GOT3 (cell line): ENCODE measurements around the gene GNA14.
"Not testable (repeated sequence)": the region's sequence is repeated elsewhere in the genome, so short reads cannot be mapped to it uniquely, and the experiment has no call there.

ENCODE experiments used
- DNase-seq: peaks from one replicate; lab custom pipeline; 2025; ENCODE audit warnings: mixed read lengths; lab: John Stamatoyannopoulos, UW

GNA14 gene

GRCh38 chr9:77534376-77535057 lies 113.6 kb downstream of the GNA14 start:
- DNase-seq = no peak

- no peak for DNase-seq
Measured at GRCh38 chr9:77533671-77534070, 114.5 kb downstream of the GNA14 start.

- DNase-seq = no peak
Measured at GRCh38 chr9:77532607-77533006, 115.5 kb downstream of the GNA14 start.

- no peak for DNase-seq
Measured at GRCh38 chr9:77531400-77531799, 116.7 kb downstream of the GNA14 start.

- DNase-seq = no peak
Measured at GRCh38 chr9:77523891-77524290, 124.2 kb downstream of the GNA14 start.

- no peak for DNase-seq
Measured at GRCh38 chr9:77521091-77521490, 127.0 kb downstream of the GNA14 start.

GRCh38 chr9:77518688-77519087 lies 129.4 kb downstream of the GNA14 start:
- DNase-seq = no peak

GRCh38 chr9:77516781-77517180 lies 131.3 kb downstream of the GNA14 start:
- no peak for DNase-seq

- DNase-seq = no peak
Measured at GRCh38 chr9:77514886-77515711, 133.0 kb downstream of the GNA14 start.

- DNase-seq = no peak
Measured at GRCh38 chr9:77513457-77513856, 134.7 kb downstream of the GNA14 start.

- DNase-seq = no peak
Measured at GRCh38 chr9:77512876-77513275, 135.2 kb downstream of the GNA14 start.

GRCh38 chr9:77511525-77511924 lies 136.6 kb downstream of the GNA14 start:
- DNase-seq = no peak

GRCh38 chr9:77510666-77511065 lies 137.5 kb downstream of the GNA14 start:
- DNase-seq = no peak

GRCh38 chr9:77508396-77508795 lies 139.7 kb downstream of the GNA14 start:
- DNase-seq = no peak

- DNase-seq = no peak
Measured at GRCh38 chr9:77507212-77507961, 140.7 kb downstream of the GNA14 start.

- DNase-seq = no peak
Measured at GRCh38 chr9:77505232-77505631, 142.9 kb downstream of the GNA14 start.

- no peak for DNase-seq
Measured at GRCh38 chr9:77502568-77502967, 145.6 kb downstream of the GNA14 start.

- DNase-seq = no peak
Measured at GRCh38 chr9:77498891-77499290, 149.2 kb downstream of the GNA14 start.

GRCh38 chr9:77497322-77498198 lies 150.6 kb downstream of the GNA14 start:
- DNase-seq = no peak

- DNase-seq = no peak
Measured at GRCh38 chr9:77495834-77496671, 152.1 kb downstream of the GNA14 start.

- not testable (repeated sequence) for DNase-seq
Measured at GRCh38 chr9:77490279-77490678, 157.8 kb downstream of the GNA14 start.
